SKM-1 treated with dmso at 0.1 percent for 144 hours (cell line): Measurements from ENCODE around the gene PSMF1.
"Not testable (repeated sequence)": the region's sequence is repeated elsewhere in the genome, so short reads cannot be mapped to it uniquely, and the experiment has no call there.

Experiments
- DNase-seq: peaks from one replicate; lab custom pipeline; 2025; ENCODE audit not compliant: unreplicated experiment; lab: John Stamatoyannopoulos, UW

PSMF1 gene

GRCh38 chr20:1122388-1123315, 4.2 kb downstream of the PSMF1 start:
- DNase-seq = no peak

- DNase-seq = no peak
Observed at GRCh38 chr20:1123666-1124065, 5.3 kb downstream of the PSMF1 start.

GRCh38 chr20:1124421-1124820, 6.0 kb downstream of the PSMF1 start:
- no peak for DNase-seq

- no peak for DNase-seq
Observed at GRCh38 chr20:1125277-1125676, 6.9 kb downstream of the PSMF1 start.

GRCh38 chr20:1127840-1128239, 9.4 kb downstream of the PSMF1 start:
- DNase-seq = no peak

GRCh38 chr20:1130058-1130694, 11.8 kb downstream of the PSMF1 start:
- DNase-seq = no peak

- peak; percentile 38 for DNase-seq
Observed at GRCh38 chr20:1130847-1131246, 12.4 kb downstream of the PSMF1 start.

GRCh38 chr20:1131354-1131753, 13.0 kb downstream of the PSMF1 start:
- no peak for DNase-seq

GRCh38 chr20:1134355-1134754, 16.0 kb downstream of the PSMF1 start:
- DNase-seq = no peak

GRCh38 chr20:1134836-1135235, 16.4 kb downstream of the PSMF1 start:
- DNase-seq = no peak

- no peak for DNase-seq
Observed at GRCh38 chr20:1137236-1137635, 18.8 kb downstream of the PSMF1 start.

GRCh38 chr20:1144401-1145172, 26.2 kb downstream of the PSMF1 start:
- no peak for DNase-seq

GRCh38 chr20:1146957-1147356, 28.6 kb downstream of the PSMF1 start:
- no peak for DNase-seq

- DNase-seq = not testable (repeated sequence)
Observed at GRCh38 chr20:1149812-1150211, 31.4 kb downstream of the PSMF1 start.

- DNase-seq = no peak
Observed at GRCh38 chr20:1150218-1150617, 31.8 kb downstream of the PSMF1 start.

- no peak for DNase-seq
Observed at GRCh38 chr20:1150968-1151367, 32.6 kb downstream of the PSMF1 start.

GRCh38 chr20:1154226-1154625, 35.8 kb downstream of the PSMF1 start:
- DNase-seq = no peak

GRCh38 chr20:1154691-1155090, 36.3 kb downstream of the PSMF1 start:
- DNase-seq = no peak

- no peak for DNase-seq
Observed at GRCh38 chr20:1155342-1155741, 36.9 kb downstream of the PSMF1 start.

- DNase-seq = no peak
Observed at GRCh38 chr20:1160496-1160895, 42.1 kb downstream of the PSMF1 start.

- DNase-seq = no peak
Observed at GRCh38 chr20:1160991-1161390, 42.6 kb downstream of the PSMF1 start.

- DNase-seq = no peak
Observed at GRCh38 chr20:1163105-1163504, 44.7 kb downstream of the PSMF1 start.
